Measurements from ENCODE around the gene OXGR1.

OXGR1 gene

GRCh38 chr13:96963786-96964475 is 30.3 kb downstream of the OXGR1 start:
- no peak overlapping the region for H3K4me3 ChIP-seq
- TF ChIP-seq CTCF (IDR thresholded peaks at IDR 0.05): no peak
- H3K27ac ChIP-seq: no peak overlapping the region
- DNase-seq (ENCODE audit: low spot score): no peak

- H3K4me3 ChIP-seq: no peak overlapping the region
- no peak for TF ChIP-seq CTCF (IDR thresholded peaks at IDR 0.05)
- no peak overlapping the region for H3K27ac ChIP-seq
- DNase-seq (ENCODE audit: low spot score): no peak
Observed at GRCh38 chr13:96960379-96960778, 33.9 kb downstream of the OXGR1 start.

- H3K4me3 ChIP-seq: no peak overlapping the region
- no peak for DNase-seq (ENCODE audit: low spot score)
- TF ChIP-seq CTCF (IDR thresholded peaks at IDR 0.05): peak; percentile 43
- no peak overlapping the region for H3K27ac ChIP-seq
Observed at GRCh38 chr13:96958286-96958891, 35.9 kb downstream of the OXGR1 start.

- no peak for TF ChIP-seq CTCF (IDR thresholded peaks at IDR 0.05)
- no peak for DNase-seq (ENCODE audit: low spot score)
- no peak overlapping the region for H3K4me3 ChIP-seq
- H3K27ac ChIP-seq: no peak overlapping the region
Observed at GRCh38 chr13:96952595-96952994, 41.7 kb downstream of the OXGR1 start.

GRCh38 chr13:96948127-96948526 is 46.1 kb downstream of the OXGR1 start:
- H3K4me3 ChIP-seq: no peak overlapping the region
- TF ChIP-seq CTCF (IDR thresholded peaks at IDR 0.05): no peak
- DNase-seq (ENCODE audit: low spot score): no peak
- no peak overlapping the region for H3K27ac ChIP-seq

- no peak for DNase-seq (ENCODE audit: low spot score)
- TF ChIP-seq CTCF (IDR thresholded peaks at IDR 0.05): no peak
- Histone ChIP-seq H3K27ac (no peak overlapping the region), H3K4me3 (no peak overlapping the region)
Observed at GRCh38 chr13:96947343-96947910, 46.8 kb downstream of the OXGR1 start.

All from coronary artery (tissue), 2 donors.